Suprapubic skin (tissue), 2 donors: ENCODE results near the gene NFATC3.

Experiments used
- EP300 ChIP-seq: sonication (generic); formaldehyde crosslinking; IDR thresholded peaks from one replicate; pipeline ENCODE4 v1.6.1; 2017; ENCODE audit warnings: antibody characterized with exemption
- POLR2A ChIP-seq, 2 donors: fragments of 450-650 bp; IDR thresholded peaks; one replicate each; pipeline ENCODE4 v1.6.1; 2017; ENCODE audit warnings: antibody characterized with exemption in 2 of 2, mild to moderate bottlenecking in 2 of 2, moderate library complexity in 2 of 2

DNA sequence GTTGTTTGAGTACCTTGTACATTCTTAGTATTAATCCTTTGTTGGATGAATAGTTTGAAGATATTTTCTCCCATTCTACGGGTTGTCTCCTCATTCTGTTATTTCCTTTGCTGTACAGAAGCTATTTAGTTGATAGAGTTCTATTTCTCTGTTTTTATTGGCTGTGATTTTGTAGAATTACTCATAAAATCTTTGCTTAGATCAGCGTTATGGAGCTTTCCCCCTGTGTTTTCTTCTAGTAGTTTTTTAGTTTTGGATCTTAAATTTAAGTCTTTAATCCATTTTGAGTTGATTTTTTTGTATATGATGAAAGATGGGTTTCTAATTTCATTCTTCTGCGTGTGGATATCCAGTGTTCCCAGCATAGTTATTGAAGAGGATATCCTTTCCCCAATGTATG is 45.4 kb downstream of the NFATC3 start:
- TF ChIP-seq POLR2A (IDR thresholded peaks at IDR 0.05) (no peak), EP300 (no peak)
